Uterus (tissue), 2 donors: ENCODE data around the gene GPX2.

Source experiments
- CTCF ChIP-seq, 4 experiments: fragments of 200-600 bp in 2 of 4; fragments of 450-650 bp in 2 of 4; sonication (generic) in 2 of 4; IDR thresholded peaks; one replicate each; pipeline ENCODE4 v1.5.1; 2016 to 2019; ENCODE audit warnings: antibody characterized with exemption in 4 of 4, mild to moderate bottlenecking in 2 of 4, moderate library complexity in 1 of 4
- POLR2A ChIP-seq, 2 donors: fragments of 450-650 bp; IDR thresholded peaks; one replicate each; pipeline ENCODE4 v1.6.1; 2016; ENCODE audit warnings: antibody characterized with exemption in 2 of 2, mild to moderate bottlenecking in 1 of 2, moderate library complexity in 1 of 2

DNA sequence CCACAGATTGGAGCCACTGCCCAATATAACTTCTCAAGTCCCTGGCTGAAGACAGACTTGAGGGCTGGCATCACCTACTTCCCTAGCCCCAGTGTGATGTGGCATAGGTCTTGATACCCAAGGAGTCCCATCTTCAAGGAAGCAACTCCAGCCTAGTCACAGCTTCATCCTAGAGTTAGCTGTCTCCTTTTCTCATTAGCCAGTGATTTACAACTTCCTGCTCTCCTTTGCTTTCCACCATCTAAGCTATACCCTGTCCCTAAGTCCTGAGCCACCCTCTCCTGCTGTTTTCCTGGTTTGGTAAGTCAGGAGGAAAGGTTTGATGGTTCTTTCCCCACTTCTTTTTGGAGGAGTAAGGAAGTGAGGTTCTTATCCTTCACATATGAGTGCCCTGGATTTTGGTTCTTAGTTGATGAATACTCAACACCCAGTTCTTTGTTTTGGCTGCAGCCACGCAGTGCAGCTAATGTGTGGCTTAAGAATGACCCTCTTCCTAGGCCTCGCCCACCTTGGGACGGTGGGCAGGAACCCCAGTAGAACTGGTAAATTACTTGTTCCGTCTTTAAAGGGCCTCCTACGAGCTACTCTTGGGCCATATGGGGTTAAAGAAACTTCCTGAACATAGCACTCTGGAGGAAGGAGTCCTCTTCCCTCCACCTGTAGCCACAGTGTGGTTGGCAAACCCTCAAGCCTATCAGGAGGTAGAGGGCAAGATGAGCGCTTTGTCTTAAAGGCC lies 3.9 kb upstream of the GPX2 start:
- TF ChIP-seq CTCF (IDR thresholded peaks at IDR 0.05): no peak
- no peak for TF ChIP-seq POLR2A (IDR thresholded peaks at IDR 0.05)
